H1 (cell line): Measurements from ENCODE around the gene NKG7. TPM values are rescaled to one million over a fixed set of nuclear protein-coding genes. Genes with fewer than 3 reads are reported as not detected.

ENCODE experiments used
- CTCF ChIA-PET: fragments of 300-600 bp; sonication (Branson Sonifier 250); formaldehyde crosslinking; loops from one replicate; lab custom pipeline; 2021; ENCODE audit not compliant: partially characterized antibody; lab: Charles Lee
- POLR2A ChIA-PET: fragments of 300-600 bp; sonication (Branson Sonifier 250); formaldehyde crosslinking; loops from one replicate; lab custom pipeline; 2021; ENCODE audit warnings: inconsistent platforms; ENCODE audit not compliant: partially characterized antibody; lab: Charles Lee
- DNase-seq, 2 experiments: peaks; one replicate each; pipeline versions ENCODE4 v3.0.0 to v3.0.0-alpha.2; 2010 to 2022; ENCODE audit warnings: low spot score in 2 of 2, low read depth in 1 of 2, mixed read lengths in 1 of 2
- FAIRE-seq: peaks from 2 replicates; lab custom pipeline; 2011; peaks lifted over from hg19 to GRCh38; lab: Jason Lieb, UNC
- H2AFZ ChIP-seq: 2 replicates; pipeline ENCODE4 v1.8.1; 2012; ENCODE audit warnings: low read length, inconsistent platforms
- H2AK5ac ChIP-seq: 2 replicates; pipeline ENCODE4 v1.6.1; 2013; ENCODE audit warnings: low read depth, low read length
- H2BK120ac ChIP-seq: replicated peaks from 2 replicates; pipeline ENCODE3; 2013; ENCODE audit warnings: low read depth, low read length, inconsistent platforms
- H2BK12ac ChIP-seq: 2 replicates; pipeline ENCODE4 v1.6.1; 2013; ENCODE audit warnings: low read depth, low read length
- H2BK15ac ChIP-seq: 2 replicates; pipeline ENCODE4 v1.6.1; 2013; ENCODE audit warnings: low read length
- H2BK20ac ChIP-seq: 2 replicates; pipeline ENCODE4 v1.6.1; 2013; ENCODE audit warnings: low read length
- H2BK5ac ChIP-seq: 2 replicates; pipeline ENCODE4 v1.6.1; 2013; ENCODE audit warnings: low read depth, low read length
- H3K14ac ChIP-seq: 2 replicates; pipeline ENCODE4 v1.6.1; 2013; ENCODE audit warnings: inconsistent platforms; ENCODE audit not compliant: insufficient read length
- H3K18ac ChIP-seq: 2 replicates; pipeline ENCODE4 v1.6.1; 2013; ENCODE audit warnings: low read length; ENCODE audit errors: extremely low read depth
- H3K23ac ChIP-seq: 2 replicates; pipeline ENCODE4 v1.6.1; 2013; ENCODE audit warnings: inconsistent platforms; ENCODE audit not compliant: insufficient read length
- H3K23me2 ChIP-seq: 2 replicates; pipeline ENCODE4 v1.6.1; 2013; ENCODE audit warnings: low read depth, low read length
- H3K27ac ChIP-seq: 2 replicates; pipeline ENCODE4 v1.6.1; 2011; ENCODE audit warnings: low read depth, low read length, inconsistent platforms
- H3K27me3 ChIP-seq, 4 experiments: replicated peaks in 1 of 4; 1 replicate in 1 of 4; 2 replicates in 3 of 4; pipeline versions ENCODE4 v1.6.1 to v1.8.1; 2011 to 2013; ENCODE audit warnings: low read length in 3 of 4, mild to moderate bottlenecking in 3 of 4, inconsistent platforms in 2 of 4, mixed read lengths in 2 of 4, moderate library complexity in 1 of 4; ENCODE audit not compliant: control insufficient read depth in 3 of 4, insufficient read depth in 3 of 4; ENCODE audit errors: extremely low read depth in 1 of 4
- H3K36me3 ChIP-seq, 4 experiments: 2 replicates each; pipeline versions ENCODE4 v1.6.1 to v1.8.1; 2011 to 2013; ENCODE audit warnings: mild to moderate bottlenecking in 4 of 4, low read length in 3 of 4, moderate library complexity in 2 of 4, control low read depth in 1 of 4, inconsistent platforms in 1 of 4; ENCODE audit not compliant: insufficient read depth in 4 of 4, control insufficient read depth in 2 of 4
- H3K4ac ChIP-seq: replicated peaks from 2 replicates; pipeline ENCODE3; 2013; ENCODE audit warnings: low read length, low read depth, mixed read lengths, inconsistent platforms; ENCODE audit not compliant: insufficient read length
- H3K4me1 ChIP-seq, 4 experiments: replicated peaks in 1 of 4; 1 replicate in 1 of 4; 2 replicates in 3 of 4; pipeline versions ENCODE4 v1.6.1 to v1.8.1; 2011 to 2013; ENCODE audit warnings: low read length in 3 of 4, inconsistent platforms in 2 of 4, mixed read lengths in 1 of 4; ENCODE audit not compliant: insufficient read depth in 4 of 4, control insufficient read depth in 3 of 4
- H3K4me2 ChIP-seq, 2 experiments: 2 replicates each; pipeline versions ENCODE4 v1.6.1 to v1.8.1; 2011 to 2013; ENCODE audit warnings: low read depth in 2 of 2, low read length in 2 of 2, control low read depth in 1 of 2, inconsistent platforms in 1 of 2, mild to moderate bottlenecking in 1 of 2; ENCODE audit not compliant: insufficient read depth in 1 of 2
- H3K4me3 ChIP-seq, 4 experiments: fragments of 200-600, 300-600 bp in 1 of 4; sonication (generic), shearing (Covaris generic), sonication (Bioruptor Twin) in 1 of 4; 2 replicates each; pipeline versions ENCODE4 v1.5.1 to v1.8.1; 2011 to 2016; ENCODE audit warnings: low read length in 4 of 4, low read depth in 3 of 4, control low read depth in 2 of 4, inconsistent platforms in 2 of 4, mild to moderate bottlenecking in 2 of 4, mixed read lengths in 1 of 4, moderate library complexity in 1 of 4; ENCODE audit not compliant: insufficient read depth in 2 of 4; ENCODE audit errors: extremely low read depth in 1 of 4
- H3K56ac ChIP-seq: replicated peaks from 2 replicates; pipeline ENCODE3; 2013; ENCODE audit warnings: low read depth, mild to moderate bottlenecking, mixed read lengths, low read length, inconsistent platforms; ENCODE audit not compliant: insufficient read length
- H3K79me1 ChIP-seq: 2 replicates; pipeline ENCODE4 v1.6.1; 2013; ENCODE audit warnings: low read depth, low read length, control low read depth
- H3K79me2 ChIP-seq, 2 experiments: 2 replicates each; pipeline versions ENCODE4 v1.6.1 to v1.8.1; 2012 to 2013; ENCODE audit warnings: low read length in 2 of 2, mild to moderate bottlenecking in 2 of 2, inconsistent platforms in 1 of 2; ENCODE audit not compliant: insufficient read depth in 2 of 2, control insufficient read depth in 1 of 2
- H3K9ac ChIP-seq, 4 experiments: replicated peaks in 1 of 4; 1 replicate in 1 of 4; 2 replicates in 3 of 4; pipeline versions ENCODE4 v1.6.1 to v1.8.1; 2011 to 2013; ENCODE audit warnings: low read depth in 3 of 4, low read length in 3 of 4, control low read depth in 2 of 4, mild to moderate bottlenecking in 2 of 4, moderate library complexity in 2 of 4, inconsistent platforms in 1 of 4; ENCODE audit errors: extremely low read depth in 1 of 4
- H3K9me3 ChIP-seq, 2 experiments: 2 replicates each; pipeline versions ENCODE4 v1.6.1 to v1.8.1; 2012 to 2013; ENCODE audit warnings: mild to moderate bottlenecking in 2 of 2, moderate library complexity in 2 of 2, control low read depth in 1 of 2, inconsistent platforms in 1 of 2, low read depth in 1 of 2, low read length in 1 of 2, mixed read lengths in 1 of 2; ENCODE audit not compliant: insufficient read depth in 2 of 2
- H4K20me1 ChIP-seq, 2 experiments: replicated peaks in 1 of 2; 2 replicates each; pipeline versions ENCODE3 to v1.8.1; 2011 to 2013; ENCODE audit warnings: inconsistent platforms in 2 of 2, low read length in 2 of 2, mild to moderate bottlenecking in 1 of 2; ENCODE audit not compliant: insufficient read depth in 2 of 2, control insufficient read depth in 1 of 2
- H4K5ac ChIP-seq: 2 replicates; pipeline ENCODE4 v1.6.1; 2013; ENCODE audit warnings: low read length, low read depth, mixed read lengths, inconsistent platforms; ENCODE audit not compliant: insufficient read length
- H4K8ac ChIP-seq: 2 replicates; pipeline ENCODE4 v1.8.0; 2013; ENCODE audit warnings: mild to moderate bottlenecking, moderate library complexity, low read length, inconsistent platforms; ENCODE audit not compliant: insufficient read depth; ENCODE audit errors: extremely low read depth
- H4K91ac ChIP-seq: replicated peaks from 2 replicates; pipeline ENCODE3; 2013; ENCODE audit warnings: low read length, mixed read lengths, inconsistent platforms; ENCODE audit not compliant: insufficient read length
- EP300 ChIP-seq, 2 experiments: IDR thresholded peaks; 1 replicate in 1 of 2; 2 replicates in 1 of 2; pipeline ENCODE4 v1.6.1; 2011 to 2012; ENCODE audit warnings: low read depth in 2 of 2, low read length in 2 of 2, mild to moderate bottlenecking in 2 of 2, borderline replicate concordance in 1 of 2, inconsistent platforms in 1 of 2, moderate library complexity in 1 of 2
- JUN ChIP-seq: IDR thresholded peaks from 2 replicates; pipeline ENCODE4 v1.6.1; 2011; ENCODE audit warnings: low read depth, mild to moderate bottlenecking, improper control_type of control experiment, low read length
- KDM5A ChIP-seq: fragments of 200-600 bp; IDR thresholded peaks from 2 replicates; pipeline ENCODE4 v1.7.1; 2012; ENCODE audit warnings: mild to moderate bottlenecking, low read length, inconsistent platforms, mixed read lengths
- NANOG ChIP-seq: IDR thresholded peaks from 2 replicates; pipeline ENCODE4 v1.6.1; 2011; ENCODE audit warnings: low read length, low read depth, mild to moderate bottlenecking, inconsistent platforms; ENCODE audit not compliant: insufficient read depth, poor library complexity, severe bottlenecking
- SAP30 ChIP-seq: fragments of 300-600 bp; sonication (generic); IDR thresholded peaks from 2 replicates; pipeline ENCODE4 v1.7.1; 2012; ENCODE audit warnings: low read length, moderate library complexity, mild to moderate bottlenecking, inconsistent platforms; ENCODE audit not compliant: insufficient read depth, insufficient replicate concordance
- WGBS, 2 experiments: shearing (Covaris generic) in 1 of 2; methylation state at CpG; one replicate each; pipeline versions ENCODE4 v1.1.6 to v1.1.7; 2013 to 2015; ENCODE audit warnings: low lambda C conversion rate in 2 of 2, mixed read lengths in 2 of 2, inconsistent platforms in 1 of 2, low coverage in 1 of 2, missing lambda C conversion rate in 1 of 2; ENCODE audit not compliant: insufficient replicate concordance in 2 of 2, insufficient coverage in 1 of 2, insufficient read length in 1 of 2; ENCODE audit errors: extremely low coverage in 1 of 2, missing lambda C conversion rate in 1 of 2; 5-methylcytosine and 5-hydroxymethylcytosine counted together
- polyA plus RNA-seq, 7 experiments: library from polyadenylated mRNA; depleted of rRNA in 3 of 7; stranded (reverse) in 5 of 7; unstranded in 2 of 7; fragments of >200 nt in 5 of 7; fragments of 200-250 nt in 2 of 7; gene quantifications; 1 replicate in 5 of 7; 2 replicates in 1 of 7; 4 replicates in 1 of 7; pipeline versions ENCODE4 v1.2.1 to v1.2.3, GENCODE V29; 2011 to 2013; ENCODE audit warnings: missing spikeins in 2 of 7, mixed read lengths in 2 of 7
- total RNA-seq: library from RNA; stranded (reverse); fragmentation: NEBNext Ultra II Directional; extraction: Animal tissue kit (Norgen Biotek cat#: 25700); gene quantifications from 2 replicates; pipeline ENCODE4 v1.2.1, GENCODE V29; 2021

NKG7 gene
- total and polyA plus RNA-seq, 2 of the 8 experiments (the other 6 are each of a cell fraction or from before 2014, with no cell fraction given), result not detected

- CTCF ChIA-PET, result interaction anchor here (0.6 kb wide), 1 partner anchor 1315 kb away, joined by 3 read pairs; no protein-coding TSS in a partner anchor
- no peak for FAIRE-seq
These were observed 40.7 kb downstream of the NKG7 start for GRCh38 chr19:51331716-51332115.

More at GRCh38 chr19:51331716-51332115, 40.7 kb downstream of the NKG7 start:
- peaks cover 0 to 16% (median 2%) of the 10 kb centered on the region in 4 experiments; a peak in 4 of 8 replicates for H3K36me3 ChIP-seq
- peaks cover 4% of the 10 kb centered on the region; the same call in 1 of the 2 replicates for H3K23me2 ChIP-seq
- peaks cover 0 to 6% (median 4%) of the 10 kb centered on the region in 4 experiments; a peak in 4 of 7 replicates for H3K27me3 ChIP-seq
- no peak overlapping the region for H3K14ac ChIP-seq
- POLR2A ChIA-PET, result interaction anchor here (1.3 to 1.6 kb wide), 2 partner anchors 12 to 22 kb away, joined by 3 to 4 read pairs; no protein-coding TSS in a partner anchor
- no peak overlapping the region for H2BK120ac ChIP-seq
- no peak overlapping the region for H3K56ac ChIP-seq
- H3K4me1 ChIP-seq, result peaks cover 0 to 8% (median 5%) of the 10 kb centered on the region in 4 experiments; a peak in 4 of 7 replicates
- no peaks in the 10 kb centered on the region for H3K79me1 ChIP-seq
- H3K79me2 ChIP-seq, result no peaks in the 10 kb centered on the region
- no peak overlapping the region for H4K91ac ChIP-seq
- no peak overlapping the region for H2AFZ ChIP-seq
- H4K20me1 ChIP-seq, result no peaks in the 10 kb centered on the region
- no peak for DNase-seq
- no peak overlapping the region for H2BK12ac ChIP-seq
- no peak overlapping the region for H2AK5ac ChIP-seq
- H3K23ac ChIP-seq, result no peak overlapping the region
- H2BK15ac ChIP-seq, result no peak overlapping the region
- no peak overlapping the region for H3K27ac ChIP-seq
- H3K18ac ChIP-seq, result no peak overlapping the region
- H4K5ac ChIP-seq, result no peak overlapping the region
- no peak overlapping the region for H2BK5ac ChIP-seq
- TF ChIP-seq EP300 (IDR thresholded peaks at IDR 0.05; ENCODE audit: borderline replicate concordance in 1 of 2, low read depth in 2 of 2, low read length in 2 of 2), result no peak
- TF ChIP-seq KDM5A, result no peak
- no peak for TF ChIP-seq NANOG
- TF ChIP-seq SAP30, result no peak
- TF ChIP-seq JUN, result no peak
- TF ChIP-seq, all 59 proteins: peak for 0
- H3K4me3 ChIP-seq, result no peak overlapping the region
- no peak overlapping the region for H3K9ac ChIP-seq
- no peaks in the 10 kb centered on the region; a peak in 1 of 4 replicates for H3K9me3 ChIP-seq
- WGBS, 2 experiments, result 94% methylated on average over 6 of the region's 6 CpGs; no CpG with 5 or more reads in 1 of the 2 experiments
- H2BK20ac ChIP-seq, result no peak overlapping the region
- no peak overlapping the region for H4K8ac ChIP-seq
- H3K4ac ChIP-seq, result no peak overlapping the region
- H3K4me2 ChIP-seq, result no peak overlapping the region
